Vagina (tissue), 2 donors: ENCODE measurements around the gene DNAAF8.

ENCODE experiments used
- POLR2AphosphoS5 ChIP-seq, 2 donors: sonication (generic); formaldehyde crosslinking; IDR thresholded peaks; one replicate each; pipeline ENCODE4 v1.9.0; 2017; ENCODE audit warnings: antibody characterized with exemption in 2 of 2, mild to moderate bottlenecking in 2 of 2, low read depth in 1 of 2; ENCODE audit not compliant: insufficient read depth in 1 of 2
- TF ChIP-seq, protein P1 (sequence below), 3 experiments: fragments of 450-650 bp in 2 of 3; fragments of 200-600 bp in 1 of 3; sonication (generic) in 1 of 3; IDR thresholded peaks; one replicate each; pipeline ENCODE4 v1.5.1; 2017 to 2019; ENCODE audit warnings: antibody characterized with exemption in 3 of 3, mild to moderate bottlenecking in 2 of 3, moderate library complexity in 2 of 3

DNA sequence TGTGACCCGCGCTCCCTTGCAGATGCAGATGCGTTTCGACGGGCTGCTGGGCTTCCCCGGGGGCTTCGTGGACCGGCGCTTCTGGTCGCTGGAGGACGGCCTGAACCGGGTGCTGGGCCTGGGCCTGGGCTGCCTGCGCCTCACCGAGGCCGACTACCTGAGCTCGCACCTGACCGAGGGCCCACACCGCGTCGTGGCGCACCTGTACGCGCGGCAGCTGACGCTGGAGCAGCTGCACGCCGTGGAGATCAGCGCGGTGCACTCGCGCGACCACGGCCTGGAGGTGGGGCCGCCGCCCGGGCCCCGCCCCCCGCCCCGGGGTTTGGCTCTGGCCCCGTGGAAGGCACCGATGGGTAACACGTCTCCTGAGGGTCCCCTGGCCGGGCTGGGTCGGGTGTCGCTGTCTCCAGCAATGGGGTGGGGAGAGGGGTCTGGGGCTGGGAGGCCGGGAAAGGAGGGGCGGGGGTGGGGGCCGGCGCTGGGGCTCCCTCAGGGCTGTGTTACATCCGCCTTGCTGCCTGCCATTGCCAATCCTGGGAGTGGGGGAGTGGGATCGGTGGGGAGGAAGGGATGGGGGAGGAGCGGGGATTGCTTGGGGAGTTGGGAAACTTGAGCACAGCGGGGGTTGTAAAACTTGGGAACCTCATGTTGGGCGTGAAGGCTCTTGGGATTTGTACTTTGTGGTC lies 40.2 kb upstream of the DNAAF8 start:
- TF ChIP-seq, protein P1, sequence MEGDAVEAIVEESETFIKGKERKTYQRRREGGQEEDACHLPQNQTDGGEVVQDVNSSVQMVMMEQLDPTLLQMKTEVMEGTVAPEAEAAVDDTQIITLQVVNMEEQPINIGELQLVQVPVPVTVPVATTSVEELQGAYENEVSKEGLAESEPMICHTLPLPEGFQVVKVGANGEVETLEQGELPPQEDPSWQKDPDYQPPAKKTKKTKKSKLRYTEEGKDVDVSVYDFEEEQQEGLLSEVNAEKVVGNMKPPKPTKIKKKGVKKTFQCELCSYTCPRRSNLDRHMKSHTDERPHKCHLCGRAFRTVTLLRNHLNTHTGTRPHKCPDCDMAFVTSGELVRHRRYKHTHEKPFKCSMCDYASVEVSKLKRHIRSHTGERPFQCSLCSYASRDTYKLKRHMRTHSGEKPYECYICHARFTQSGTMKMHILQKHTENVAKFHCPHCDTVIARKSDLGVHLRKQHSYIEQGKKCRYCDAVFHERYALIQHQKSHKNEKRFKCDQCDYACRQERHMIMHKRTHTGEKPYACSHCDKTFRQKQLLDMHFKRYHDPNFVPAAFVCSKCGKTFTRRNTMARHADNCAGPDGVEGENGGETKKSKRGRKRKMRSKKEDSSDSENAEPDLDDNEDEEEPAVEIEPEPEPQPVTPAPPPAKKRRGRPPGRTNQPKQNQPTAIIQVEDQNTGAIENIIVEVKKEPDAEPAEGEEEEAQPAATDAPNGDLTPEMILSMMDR (IDR thresholded peaks at IDR 0.05), result no peak
- TF ChIP-seq POLR2AphosphoS5 (IDR thresholded peaks at IDR 0.05; ENCODE audit: insufficient read depth in 1 of 2, low read depth in 1 of 2), result no peak
